ENCODE results near the gene CDCP2.

- TF ChIP-seq CTCF (IDR thresholded peaks at IDR 0.05): no peak
- TF ChIP-seq POLR2A (IDR thresholded peaks at IDR 0.05): no peak
Observed at GRCh38 chr1:54156986-54157385, 4.2 kb upstream of the CDCP2 start.
